GM18511 (cell line): ENCODE data around the gene CARM1.

Source experiments
- ATAC-seq: cut with Tn5 transposase; IDR thresholded peaks from one replicate; pipeline ENCODE4 v1.9.1; 2021; ENCODE audit warnings: mild to moderate bottlenecking, moderate library complexity; ENCODE audit not compliant: unreplicated experiment

The CARM1 gene

GRCh38 chr19:10968527-10969135, 97.3 kb downstream of the CARM1 start:
- no peak for ATAC-seq

GRCh38 chr19:10971107-10971726, 99.9 kb downstream of the CARM1 start:
- ATAC-seq = no peak
